Thyroid gland (tissue), 4 donors: ENCODE results near the gene SOCS4.

Experiments
- POLR2A ChIP-seq, 2 donors: fragments of 450-650 bp; IDR thresholded peaks; one replicate each; pipeline ENCODE4 v1.6.1; 2017; ENCODE audit warnings: antibody characterized with exemption in 2 of 2, mild to moderate bottlenecking in 2 of 2, moderate library complexity in 1 of 2
- TF ChIP-seq, protein P1 (sequence below), 6 experiments: fragments of 200-600 bp in 3 of 6; fragments of 450-650 bp in 3 of 6; sonication (generic) in 3 of 6; IDR thresholded peaks; one replicate each; pipeline ENCODE4 v1.5.1; 2016 to 2019; ENCODE audit warnings: antibody characterized with exemption in 6 of 6, mild to moderate bottlenecking in 2 of 6, inconsistent platforms in 1 of 6, moderate library complexity in 1 of 6

DNA sequence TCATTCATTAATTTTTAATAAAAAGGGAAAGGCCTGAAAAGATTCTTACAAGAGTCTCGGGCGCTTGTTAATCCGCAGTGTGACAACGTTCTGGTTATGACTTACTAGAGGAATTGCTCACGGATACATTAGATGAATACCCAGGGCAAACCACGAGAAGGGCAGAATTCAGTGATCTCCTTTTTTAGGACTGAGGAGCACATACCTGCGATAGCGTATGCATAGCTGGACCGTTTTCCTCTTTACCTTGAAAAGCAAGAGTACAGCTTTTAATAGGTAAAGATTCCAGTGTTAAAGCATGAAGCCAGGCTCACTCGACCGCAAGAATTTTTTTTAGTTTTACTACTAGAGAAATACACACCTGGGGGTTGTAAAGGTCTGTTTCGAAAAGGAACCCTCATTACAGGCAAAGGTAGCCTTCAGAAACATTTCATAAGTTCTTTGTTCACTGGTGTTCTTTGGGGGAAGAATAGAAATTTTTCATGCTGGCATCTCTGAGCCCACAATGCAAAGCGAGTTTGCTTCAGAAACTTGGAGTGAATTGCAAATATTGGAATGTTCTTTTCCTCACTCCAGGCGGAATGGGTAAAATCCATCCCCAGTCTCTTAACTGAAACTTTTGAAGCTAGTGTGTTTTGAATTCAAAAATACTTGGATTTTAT lies 25.4 kb downstream of the SOCS4 start:
- TF ChIP-seq, protein P1, sequence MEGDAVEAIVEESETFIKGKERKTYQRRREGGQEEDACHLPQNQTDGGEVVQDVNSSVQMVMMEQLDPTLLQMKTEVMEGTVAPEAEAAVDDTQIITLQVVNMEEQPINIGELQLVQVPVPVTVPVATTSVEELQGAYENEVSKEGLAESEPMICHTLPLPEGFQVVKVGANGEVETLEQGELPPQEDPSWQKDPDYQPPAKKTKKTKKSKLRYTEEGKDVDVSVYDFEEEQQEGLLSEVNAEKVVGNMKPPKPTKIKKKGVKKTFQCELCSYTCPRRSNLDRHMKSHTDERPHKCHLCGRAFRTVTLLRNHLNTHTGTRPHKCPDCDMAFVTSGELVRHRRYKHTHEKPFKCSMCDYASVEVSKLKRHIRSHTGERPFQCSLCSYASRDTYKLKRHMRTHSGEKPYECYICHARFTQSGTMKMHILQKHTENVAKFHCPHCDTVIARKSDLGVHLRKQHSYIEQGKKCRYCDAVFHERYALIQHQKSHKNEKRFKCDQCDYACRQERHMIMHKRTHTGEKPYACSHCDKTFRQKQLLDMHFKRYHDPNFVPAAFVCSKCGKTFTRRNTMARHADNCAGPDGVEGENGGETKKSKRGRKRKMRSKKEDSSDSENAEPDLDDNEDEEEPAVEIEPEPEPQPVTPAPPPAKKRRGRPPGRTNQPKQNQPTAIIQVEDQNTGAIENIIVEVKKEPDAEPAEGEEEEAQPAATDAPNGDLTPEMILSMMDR (IDR thresholded peaks at IDR 0.05), result no peak
- TF ChIP-seq POLR2A (IDR thresholded peaks at IDR 0.05), result no peak
